Measurements from ENCODE around the gene MXD4.

MXD4 gene

GRCh38 chr4:2267841-2268240 is 5.9 kb upstream of the MXD4 start:
- DNase-seq (ENCODE audit: extremely low read depth, insufficient read length), result no peak
- H3K4me3 ChIP-seq (replicated peaks; ENCODE audit: low read depth, low read length), result no peak overlapping the region
- no peak for TF ChIP-seq CTCF (IDR thresholded peaks at IDR 0.05; ENCODE audit: insufficient read depth, low read length, poor library complexity, severe bottlenecking)
- no peaks in the 10 kb centered on the region; the same call in none of the 2 replicates for H3K27me3 ChIP-seq (replicated peaks; ENCODE audit: control insufficient read depth, insufficient read depth, low read length)
- H3K36me3 ChIP-seq (ENCODE audit: control insufficient read depth, insufficient read depth, low read length), result no peaks in the 10 kb centered on the region

GRCh38 chr4:2267320-2267811 is 5.5 kb upstream of the MXD4 start:
- no peak for DNase-seq (ENCODE audit: extremely low read depth, insufficient read length)
- no peak for TF ChIP-seq CTCF (IDR thresholded peaks at IDR 0.05; ENCODE audit: insufficient read depth, low read length, poor library complexity, severe bottlenecking)
- H3K4me3 ChIP-seq (replicated peaks; ENCODE audit: low read depth, low read length), result no peak overlapping the region
- H3K27me3 ChIP-seq (replicated peaks; ENCODE audit: control insufficient read depth, insufficient read depth, low read length), result no peaks in the 10 kb centered on the region; the same call in none of the 2 replicates
- no peaks in the 10 kb centered on the region for H3K36me3 ChIP-seq (ENCODE audit: control insufficient read depth, insufficient read depth, low read length)

GRCh38 chr4:2266821-2267220 is 4.9 kb upstream of the MXD4 start:
- no peak for DNase-seq (ENCODE audit: extremely low read depth, insufficient read length)
- Histone ChIP-seq H3K27me3 (replicated peaks; ENCODE audit: control insufficient read depth, insufficient read depth, low read length) (no peaks in the 10 kb centered on the region; the same call in 1 of the 2 replicates), H3K4me3 (replicated peaks; ENCODE audit: low read depth, low read length) (no peak overlapping the region), H3K36me3 (ENCODE audit: control insufficient read depth, insufficient read depth, low read length) (no peaks in the 10 kb centered on the region)
- no peak for TF ChIP-seq CTCF (IDR thresholded peaks at IDR 0.05; ENCODE audit: insufficient read depth, low read length, poor library complexity, severe bottlenecking)

GRCh38 chr4:2266181-2266580 is 4.3 kb upstream of the MXD4 start:
- no peak for DNase-seq (ENCODE audit: extremely low read depth, insufficient read length)

GRCh38 chr4:2265113-2266110 is 3.5 kb upstream of the MXD4 start:
- no peak overlapping the region for H3K4me3 ChIP-seq (replicated peaks; ENCODE audit: low read depth, low read length)
- DNase-seq (ENCODE audit: extremely low read depth, insufficient read length), result no peak
- no peaks in the 10 kb centered on the region for H3K36me3 ChIP-seq (ENCODE audit: control insufficient read depth, insufficient read depth, low read length)
- no peaks in the 10 kb centered on the region; the same call in 1 of the 2 replicates for H3K27me3 ChIP-seq (replicated peaks; ENCODE audit: control insufficient read depth, insufficient read depth, low read length)
- no peak for TF ChIP-seq CTCF (IDR thresholded peaks at IDR 0.05; ENCODE audit: insufficient read depth, low read length, poor library complexity, severe bottlenecking)

More at GRCh38 chr4:2266181-2266580, 4.3 kb upstream of the MXD4 start:
- no peaks in the 10 kb centered on the region; the same call in 1 of the 2 replicates for H3K27me3 ChIP-seq (replicated peaks; ENCODE audit: control insufficient read depth, insufficient read depth, low read length)
- H3K36me3 ChIP-seq (ENCODE audit: control insufficient read depth, insufficient read depth, low read length), result no peaks in the 10 kb centered on the region
- no peak for TF ChIP-seq CTCF (IDR thresholded peaks at IDR 0.05; ENCODE audit: insufficient read depth, low read length, poor library complexity, severe bottlenecking)
- H3K4me3 ChIP-seq (replicated peaks; ENCODE audit: low read depth, low read length), result no peak overlapping the region

Data from GM06990 (cell line).